Forelimb muscle (tissue), 1 donor: ENCODE measurements around the gene PEF1. TPM values are rescaled to one million over a fixed set of nuclear protein-coding genes. Genes with fewer than 3 reads are reported as not detected.
"Not testable (repeated sequence)": the region's sequence is repeated elsewhere in the genome, so short reads cannot be mapped to it uniquely, and the experiment has no call there.

Experiments
- DNase-seq: peaks from one replicate; pipeline ENCODE4 v3.0.0-alpha.2; 2013; ENCODE audit warnings: low read depth
- polyA plus RNA-seq: library from polyadenylated mRNA; unstranded; fragments of 120-200 nt; gene quantifications from one replicate; pipeline ENCODE4 v1.2.1, GENCODE V29; 2013; ENCODE audit not compliant: insufficient read length

PEF1 gene
- polyA plus RNA-seq, 1 donor, result 37.2 TPM

DNA sequence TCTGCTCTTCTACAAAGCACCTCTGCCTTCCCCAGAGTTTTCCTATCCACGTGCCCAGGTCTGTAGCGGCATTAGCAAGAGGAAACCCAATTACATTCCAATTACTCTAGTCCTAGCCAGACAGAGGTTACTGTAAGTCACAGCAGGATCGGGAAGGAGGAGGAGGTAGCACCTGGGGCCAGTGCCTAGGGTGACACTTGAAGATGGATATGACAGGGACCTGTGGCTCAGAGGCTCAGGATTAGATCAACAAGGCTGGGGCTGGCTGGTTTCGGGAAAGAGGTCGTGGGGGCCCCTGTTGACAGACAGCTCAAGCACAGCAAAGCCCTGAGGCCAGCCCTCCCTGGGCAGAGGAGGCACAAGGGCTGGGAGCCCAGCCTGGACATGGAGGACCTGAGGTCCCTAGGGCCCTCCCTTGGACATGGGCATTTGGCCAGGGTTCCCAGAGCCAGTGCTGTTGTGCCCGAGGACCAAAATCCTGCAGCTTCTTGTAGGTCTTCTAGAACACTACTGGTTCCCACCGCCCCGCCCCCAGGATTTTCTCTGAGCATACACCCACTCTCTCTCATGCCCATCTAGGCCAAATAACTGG, 30.2 kb downstream of the PEF1 start:
- DNase-seq, result no peak

DNA sequence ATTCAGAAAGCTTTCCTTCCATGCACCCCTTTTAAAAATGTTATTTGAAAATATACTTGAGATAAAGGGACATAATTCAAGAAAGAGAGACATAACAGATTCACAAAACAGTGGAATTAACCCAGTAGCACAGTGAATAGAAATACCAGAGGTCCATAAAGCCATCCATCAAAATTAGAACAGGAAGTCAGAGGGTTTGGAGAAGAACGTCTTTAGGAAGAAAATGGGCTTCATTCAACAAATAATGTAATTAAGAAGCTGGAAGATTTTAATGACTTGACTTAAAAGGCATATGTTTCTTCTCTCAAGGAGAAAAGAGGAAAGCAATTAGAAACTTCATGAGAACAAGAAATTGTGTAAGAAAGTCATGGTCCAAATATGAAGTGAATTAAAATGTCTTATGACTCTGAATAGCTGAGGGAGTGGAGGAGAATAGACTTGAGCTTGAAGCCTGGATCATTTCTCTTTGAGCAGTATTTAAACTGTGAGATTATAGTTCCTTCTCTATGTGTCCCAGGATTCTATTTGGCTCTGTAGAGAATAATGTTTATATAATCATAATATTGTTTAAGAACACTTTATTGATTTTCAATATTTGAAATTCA, 35.1 kb downstream of the PEF1 start:
- no peak for DNase-seq

DNA sequence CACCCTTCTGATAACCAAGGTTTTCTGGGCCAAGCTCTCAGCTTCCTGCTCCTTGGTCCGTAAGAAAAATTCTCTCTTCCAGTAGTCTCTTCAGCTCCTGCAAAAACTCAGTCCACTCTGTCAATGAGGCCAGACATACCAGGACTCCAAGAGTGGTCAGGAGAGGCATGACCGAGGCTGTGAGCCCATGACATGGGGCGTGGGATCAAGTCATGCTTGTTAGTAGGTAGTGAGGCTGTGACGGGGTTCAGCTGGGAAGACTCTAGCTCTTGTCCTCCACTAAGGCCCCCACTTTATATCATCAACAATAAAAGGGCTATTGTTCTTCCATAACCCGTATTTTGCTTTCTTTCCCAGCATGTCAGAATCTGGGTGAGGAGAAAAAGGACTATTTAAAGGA, 37.3 kb downstream of the PEF1 start:
- no peak for DNase-seq

DNA sequence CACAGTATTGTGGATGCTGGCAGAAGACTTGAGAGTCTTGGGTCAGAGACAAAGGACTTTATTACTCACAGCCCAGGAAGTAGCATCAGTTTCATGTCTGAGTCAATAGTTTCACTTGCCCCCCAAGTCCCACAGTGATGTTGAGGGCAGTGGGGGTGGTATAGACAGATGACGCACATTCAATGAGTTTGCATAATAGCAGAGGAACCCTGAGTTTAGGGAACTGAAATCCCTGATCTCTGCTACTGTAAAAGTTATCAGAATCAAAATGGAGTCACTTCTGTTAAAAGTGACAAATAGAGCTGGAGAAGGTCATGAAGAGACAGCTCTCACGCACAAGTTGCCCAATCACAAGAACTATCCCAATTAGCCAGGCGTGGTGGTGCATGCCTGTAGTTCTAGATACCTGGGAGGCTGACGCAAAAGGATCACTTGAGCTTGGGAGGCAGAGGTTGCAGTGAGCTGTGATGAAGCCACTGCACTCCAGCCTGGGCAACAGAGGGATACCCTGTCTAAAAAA, 38.7 kb downstream of the PEF1 start:
- no peak for DNase-seq

DNA sequence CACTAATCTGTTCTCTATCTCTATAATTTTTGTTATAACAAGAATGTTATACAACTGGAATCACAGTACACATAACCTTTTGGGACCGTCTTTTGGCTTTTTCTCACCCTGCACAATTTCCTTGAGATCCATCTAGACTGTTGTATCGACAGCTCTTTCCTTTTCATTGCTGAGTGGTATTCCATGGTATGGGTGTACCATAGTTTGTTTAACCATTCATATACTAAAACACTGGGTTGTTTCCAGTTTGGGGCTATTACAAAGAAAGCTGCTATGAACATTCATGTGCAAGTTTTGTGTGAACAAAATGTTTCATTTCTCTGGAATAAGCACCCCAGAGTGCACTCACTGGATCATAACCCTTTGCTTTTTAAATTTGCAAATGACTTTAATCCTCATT, 42.6 kb downstream of the PEF1 start:
- no peak for DNase-seq

DNA sequence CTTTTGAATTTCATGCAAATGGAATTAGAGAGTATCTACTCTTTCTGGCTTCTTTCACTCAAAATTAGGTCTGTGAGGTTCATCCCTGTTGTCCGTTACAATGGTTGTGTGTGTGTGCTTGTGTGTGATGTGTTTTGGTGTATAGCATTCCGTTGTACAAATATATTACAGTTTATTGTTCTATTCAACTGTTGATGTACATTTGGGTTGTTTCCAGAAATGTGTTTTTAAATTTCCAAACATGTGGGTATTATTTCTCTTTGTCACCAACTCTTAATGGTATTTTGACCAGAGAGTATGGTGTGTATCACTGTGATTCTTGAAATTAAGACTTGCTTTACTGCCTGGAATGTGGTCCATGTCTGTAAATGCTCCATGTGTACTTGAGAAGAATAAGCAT, 44.0 kb downstream of the PEF1 start:
- DNase-seq, result no peak

DNA sequence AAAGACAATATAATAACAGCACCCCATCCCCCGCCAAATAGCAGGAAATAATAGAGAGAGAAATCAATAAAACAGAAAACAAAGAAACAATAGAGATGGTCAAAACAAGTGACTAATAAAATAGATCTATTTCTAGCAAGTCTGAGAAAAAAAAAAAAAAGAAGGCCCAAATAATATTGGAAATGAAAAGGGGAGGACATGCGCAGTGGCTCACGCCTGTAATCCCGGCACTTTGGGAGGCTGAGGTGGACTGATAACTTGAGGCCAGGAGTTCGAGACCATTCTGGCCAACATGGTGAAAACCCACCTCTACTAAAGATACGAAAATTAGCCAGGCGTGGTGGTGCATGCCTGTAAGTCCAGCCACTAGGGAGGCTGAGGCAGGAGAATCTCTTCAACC, 45.7 kb downstream of the PEF1 start:
- DNase-seq, result no peak

DNA sequence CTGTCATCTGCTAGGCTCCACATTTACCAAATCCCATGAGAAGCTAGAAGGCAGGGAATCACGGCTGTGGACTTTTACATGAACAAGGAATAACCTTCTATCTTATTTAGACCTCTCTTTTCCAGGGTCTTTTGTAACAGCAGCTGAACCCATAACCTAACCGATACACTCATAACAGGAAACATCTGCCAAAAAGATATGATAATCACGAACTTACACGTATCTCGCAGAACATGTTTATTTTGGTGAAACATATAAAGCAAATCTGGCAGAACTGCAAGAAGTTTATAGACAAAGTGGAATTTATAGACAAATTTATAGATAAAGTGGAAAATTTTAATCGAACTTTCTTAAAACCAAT, 48.0 kb downstream of the PEF1 start:
- DNase-seq, result no peak

DNA sequence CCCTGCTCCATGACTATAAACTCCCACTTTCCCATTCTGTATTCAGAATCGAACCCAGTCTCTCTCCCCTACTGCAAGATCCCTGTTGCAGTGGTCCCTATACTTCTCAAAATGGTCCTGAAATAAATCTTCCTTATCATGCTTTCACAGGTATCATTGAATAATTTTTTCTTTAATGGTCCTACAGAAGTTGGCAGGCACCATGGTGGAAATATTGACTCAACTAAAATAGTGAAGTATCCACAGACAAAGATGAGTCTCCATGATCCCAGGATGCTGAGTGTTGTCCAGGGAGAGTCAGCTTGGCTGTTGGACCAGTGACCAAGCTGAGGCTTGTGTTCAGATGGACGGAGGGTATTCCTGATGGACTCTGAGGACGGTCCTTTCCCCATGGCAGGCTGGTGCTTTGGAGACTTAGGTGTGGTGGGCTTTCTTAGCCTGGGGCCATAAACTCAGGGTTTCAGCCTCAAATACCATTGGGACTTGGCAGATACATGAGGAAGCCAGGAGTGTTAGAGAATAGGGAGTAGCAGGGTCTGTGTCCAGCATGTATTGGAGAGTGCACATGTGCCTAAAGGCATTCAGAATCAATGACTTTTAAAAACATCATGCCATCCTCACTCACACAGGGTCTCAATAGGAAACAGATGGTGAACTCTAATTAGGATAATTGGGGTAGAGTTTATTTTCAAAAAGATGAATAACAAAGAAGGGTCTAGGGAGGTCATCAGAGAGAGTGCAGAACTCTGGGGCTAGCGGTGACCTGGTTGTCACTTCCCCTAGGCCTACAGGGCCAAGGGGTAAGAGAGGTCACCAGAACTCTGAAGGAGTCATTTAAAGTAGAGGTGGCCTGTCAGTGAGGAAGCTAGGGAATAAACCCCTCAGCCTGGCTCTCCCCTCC, 48.6 kb downstream of the PEF1 start:
- no peak for DNase-seq

DNA sequence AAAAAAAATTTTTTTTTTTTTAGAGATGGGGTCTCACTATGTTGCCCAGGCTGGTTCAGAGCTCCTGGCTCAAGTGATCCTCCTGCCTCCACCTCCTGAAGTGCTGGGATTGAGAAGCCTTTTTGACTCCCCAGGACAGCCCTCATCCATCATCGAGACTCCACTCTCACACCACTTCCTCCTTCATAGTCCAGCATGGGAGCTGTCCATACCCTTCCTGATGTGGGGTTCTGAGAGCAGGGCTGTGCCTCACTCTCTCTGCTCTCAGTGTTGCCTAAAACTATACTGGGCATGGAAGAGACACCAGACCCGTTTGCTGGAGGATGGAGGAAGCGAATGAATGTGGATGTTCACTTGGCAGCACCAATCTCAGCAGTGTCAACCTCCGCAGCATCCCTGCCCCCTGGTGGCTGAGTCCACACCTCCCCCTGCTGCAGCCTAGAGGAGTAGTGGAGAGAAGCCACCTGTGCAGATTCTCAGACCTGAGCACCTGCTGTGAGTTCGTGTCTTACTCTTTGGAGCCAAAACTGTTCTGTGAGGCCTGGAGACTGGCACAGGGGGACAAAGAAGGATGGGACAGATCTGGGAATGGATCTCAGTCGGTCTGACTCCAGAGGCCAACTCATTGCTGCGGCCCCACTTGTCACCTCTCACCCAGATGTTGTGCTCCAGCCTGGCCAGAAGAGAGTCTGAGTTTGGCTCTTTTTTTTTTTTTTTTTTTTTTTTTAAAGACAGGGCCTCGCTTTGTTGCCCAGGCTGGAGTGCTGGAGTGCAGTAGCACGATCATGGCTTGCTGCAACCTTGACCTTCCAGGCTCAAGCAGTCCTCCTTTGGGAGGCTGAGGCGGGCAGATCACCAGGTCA, 50.7 kb downstream of the PEF1 start:
- DNase-seq, result no peak

DNA sequence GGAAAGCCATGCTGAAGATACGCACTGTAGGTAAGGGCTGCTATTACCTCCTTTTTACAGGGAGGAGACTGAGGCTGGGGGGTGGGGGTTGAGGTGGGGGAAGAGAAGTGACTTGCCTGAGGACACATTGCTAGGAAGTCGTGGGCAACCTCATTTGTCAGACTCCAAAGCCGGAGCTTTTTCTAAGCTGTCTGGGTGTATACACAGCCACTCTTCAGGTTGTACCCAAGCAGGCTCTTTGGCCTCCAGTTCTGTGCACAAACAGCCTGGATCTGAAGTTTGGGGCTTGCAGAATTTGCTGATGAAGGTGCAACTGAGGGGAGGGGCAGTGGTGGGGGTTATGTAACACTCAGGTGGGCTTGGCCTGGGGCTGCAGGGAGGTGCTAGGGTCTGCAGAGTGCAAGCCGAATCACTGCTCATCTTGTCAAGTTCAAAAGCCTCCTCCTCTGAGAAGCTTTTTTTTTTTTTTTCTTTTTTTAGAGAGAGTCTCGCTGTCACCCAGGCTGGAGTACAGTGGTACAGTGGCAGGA, 51.5 kb downstream of the PEF1 start:
- no peak for DNase-seq

DNA sequence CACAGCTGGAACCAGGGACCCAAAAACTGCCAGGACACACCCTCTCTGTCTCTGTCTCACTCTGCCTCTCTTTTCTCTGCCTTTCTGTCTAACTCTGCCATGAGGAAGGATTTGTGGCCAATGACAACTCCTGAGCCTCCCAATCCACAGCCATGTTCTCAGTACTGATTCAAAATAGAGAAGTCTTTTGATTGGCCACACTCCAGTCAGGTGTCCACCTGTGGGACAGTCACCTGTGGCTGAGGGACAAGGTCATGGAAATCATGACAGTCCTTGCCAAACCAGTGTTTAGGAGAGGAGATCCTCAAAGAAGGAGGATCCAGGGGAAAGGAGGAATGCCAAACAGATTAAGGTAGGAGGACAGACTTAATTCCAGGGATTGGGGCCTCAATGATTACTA, 52.5 kb downstream of the PEF1 start:
- no peak for DNase-seq

DNA sequence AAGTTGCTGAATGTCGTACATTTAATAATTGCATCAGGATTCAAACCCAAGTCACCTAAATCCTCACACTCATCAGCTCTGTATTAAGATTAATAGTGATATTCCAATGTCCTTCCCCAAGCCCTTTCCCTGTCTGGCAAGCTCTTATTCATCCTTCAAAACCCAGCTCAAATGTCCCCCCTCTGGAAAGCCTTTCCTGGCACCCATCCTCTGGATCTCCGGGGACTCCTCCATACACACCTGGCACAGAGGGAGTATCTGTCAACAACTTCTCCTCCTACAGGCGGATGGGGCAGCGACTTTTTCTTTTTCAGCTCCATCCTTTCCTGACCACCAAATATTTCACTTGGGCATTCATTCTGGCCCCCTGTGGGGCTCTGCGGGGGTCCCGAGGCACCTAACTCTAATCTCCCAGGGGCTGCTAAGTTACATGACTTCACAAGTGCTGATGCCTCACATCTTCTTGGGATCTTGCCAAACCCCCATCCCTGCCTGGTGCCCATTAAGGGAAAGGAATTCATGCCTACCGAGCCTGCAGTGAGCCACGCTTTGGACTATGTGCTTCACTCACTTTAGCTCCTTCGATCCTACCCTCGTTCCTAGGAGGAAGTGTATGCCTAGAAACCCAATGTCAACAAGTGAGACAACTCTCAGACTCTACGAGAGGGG, 53.1 kb downstream of the PEF1 start:
- DNase-seq, result no peak

DNA sequence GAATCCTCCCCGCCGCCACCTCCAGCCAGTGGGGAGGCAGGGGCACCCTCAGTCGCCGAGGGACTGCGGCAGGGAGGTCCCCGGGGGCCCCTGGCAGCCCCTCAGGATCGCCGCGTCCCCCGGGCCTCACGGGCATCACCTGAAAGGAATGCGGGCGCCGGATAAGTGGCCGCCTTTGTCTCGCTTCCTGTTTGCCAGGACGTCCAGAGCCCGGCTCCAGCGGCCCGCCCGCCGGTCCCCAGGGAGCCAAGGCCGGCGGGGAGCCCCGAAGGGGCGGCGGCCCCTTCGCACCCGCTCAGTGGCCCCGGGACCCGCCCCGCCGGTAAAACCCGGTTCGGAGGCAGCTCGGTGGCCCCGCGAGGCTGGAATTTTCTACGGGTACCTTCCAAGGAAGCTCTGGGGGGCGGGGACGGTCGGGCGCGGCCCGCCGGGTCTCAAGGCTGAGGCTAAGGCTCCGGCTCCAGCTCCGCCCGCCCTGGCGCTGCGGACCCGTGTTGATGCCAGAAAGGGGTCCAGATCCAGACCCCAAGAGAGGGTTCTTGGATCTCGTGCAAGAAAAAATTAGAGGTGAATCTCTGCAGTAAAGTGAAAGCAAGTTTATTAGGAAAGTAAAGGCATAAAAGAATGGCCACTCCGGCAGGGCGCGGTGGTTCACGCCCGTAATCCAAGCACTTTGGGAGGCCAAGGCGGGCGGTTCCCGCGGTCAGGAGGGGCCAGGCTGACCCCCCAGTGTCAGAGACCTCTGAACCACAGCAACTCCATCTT, 55.7 kb downstream of the PEF1 start:
- no peak for DNase-seq

DNA sequence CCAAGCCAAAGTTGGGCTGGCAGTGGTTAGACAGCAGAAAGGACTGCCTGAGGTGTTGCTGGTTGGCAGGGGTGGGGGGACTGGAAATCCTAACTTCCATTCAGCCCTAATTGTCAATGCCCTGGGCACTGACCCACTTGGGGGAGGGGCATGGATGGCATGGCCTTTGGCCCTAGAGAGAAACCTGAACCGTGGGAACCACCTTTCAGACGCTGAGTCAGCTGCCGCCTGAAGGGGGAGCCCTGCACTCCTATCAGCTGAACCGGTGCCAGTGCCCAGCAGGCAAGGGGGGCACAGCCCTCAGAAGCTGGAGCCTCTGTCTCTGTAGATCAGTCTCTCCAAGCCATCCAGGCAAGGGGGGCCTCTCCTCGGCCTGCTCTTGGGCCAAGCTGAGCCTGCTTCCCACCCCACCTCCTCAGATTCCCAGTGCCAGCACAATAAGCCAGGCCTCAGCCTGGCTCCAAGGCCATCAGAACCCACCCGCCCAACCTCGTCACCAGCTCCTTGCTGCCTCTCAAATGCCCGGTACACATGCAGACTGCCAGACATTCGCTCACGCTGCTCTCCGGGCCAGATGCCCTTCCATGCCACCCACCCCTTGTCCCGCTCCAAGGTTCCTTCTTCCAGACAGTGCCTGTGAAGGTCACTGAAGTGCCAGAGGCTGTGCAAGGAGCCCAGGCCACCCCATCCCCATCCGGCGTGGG, 56.8 kb downstream of the PEF1 start:
- no peak for DNase-seq

DNA sequence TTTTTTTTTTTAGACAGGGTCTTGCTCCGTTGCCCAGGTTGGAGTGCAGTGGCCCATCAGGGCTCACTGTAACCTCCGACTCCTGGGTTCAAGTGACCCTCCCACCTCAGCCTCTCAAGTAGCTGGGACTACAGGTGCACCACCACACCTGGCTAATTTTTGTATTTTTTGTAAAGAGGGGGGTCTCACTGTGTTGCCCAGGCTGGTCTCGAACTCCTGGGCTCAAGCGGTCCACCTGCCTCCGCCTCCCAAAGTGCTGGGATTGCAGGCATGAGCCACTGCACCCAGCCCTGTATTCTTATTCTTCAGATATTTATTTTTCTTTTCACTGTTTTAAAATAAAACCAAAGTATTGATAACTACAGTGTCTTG, 57.4 kb downstream of the PEF1 start:
- DNase-seq, result not testable (repeated sequence)

DNA sequence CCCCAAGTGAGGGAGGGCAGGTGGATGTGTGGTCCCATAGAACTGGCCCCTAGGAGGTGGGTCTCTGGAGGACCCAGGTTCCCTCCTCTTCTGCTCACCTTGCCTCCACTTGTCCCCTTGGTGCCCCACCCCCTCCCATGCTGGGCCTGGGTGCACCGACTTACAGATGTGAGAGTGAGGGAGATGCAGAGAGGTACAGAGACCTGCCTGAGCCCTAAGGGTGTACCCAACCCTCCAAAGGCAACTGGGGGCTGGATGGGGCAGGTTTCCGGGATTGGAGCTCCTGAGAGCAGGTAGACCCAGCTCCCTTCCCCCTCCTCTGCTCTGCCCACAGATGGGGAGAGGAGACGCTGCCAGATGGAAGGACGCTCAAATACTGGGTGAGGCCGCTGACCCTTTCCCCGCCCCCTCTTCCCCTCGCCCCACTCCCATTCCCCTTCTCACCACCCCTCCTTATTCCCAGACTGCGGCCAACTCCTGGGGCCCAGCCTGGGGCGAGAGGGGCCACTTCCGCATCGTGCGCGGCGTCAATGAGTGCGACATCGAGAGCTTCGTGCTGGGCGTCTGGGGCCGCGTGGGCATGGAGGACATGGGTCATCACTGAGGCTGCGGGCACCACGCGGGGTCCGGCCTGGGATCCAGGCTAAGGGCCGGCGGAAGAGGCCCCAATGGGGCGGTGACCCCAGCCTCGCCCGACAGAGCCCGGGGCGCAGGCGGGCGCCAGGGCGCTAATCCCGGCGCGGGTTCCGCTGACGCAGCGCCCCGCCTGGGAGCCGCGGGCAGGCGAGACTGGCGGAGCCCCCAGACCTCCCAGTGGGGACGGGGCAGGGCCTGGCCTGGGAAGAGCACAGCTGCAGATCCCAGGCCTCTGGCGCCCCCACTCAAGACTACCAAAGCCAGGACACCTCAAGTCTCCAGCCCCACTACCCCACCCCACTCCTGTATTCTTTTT, 58.0 kb downstream of the PEF1 start:
- no peak for DNase-seq

DNA sequence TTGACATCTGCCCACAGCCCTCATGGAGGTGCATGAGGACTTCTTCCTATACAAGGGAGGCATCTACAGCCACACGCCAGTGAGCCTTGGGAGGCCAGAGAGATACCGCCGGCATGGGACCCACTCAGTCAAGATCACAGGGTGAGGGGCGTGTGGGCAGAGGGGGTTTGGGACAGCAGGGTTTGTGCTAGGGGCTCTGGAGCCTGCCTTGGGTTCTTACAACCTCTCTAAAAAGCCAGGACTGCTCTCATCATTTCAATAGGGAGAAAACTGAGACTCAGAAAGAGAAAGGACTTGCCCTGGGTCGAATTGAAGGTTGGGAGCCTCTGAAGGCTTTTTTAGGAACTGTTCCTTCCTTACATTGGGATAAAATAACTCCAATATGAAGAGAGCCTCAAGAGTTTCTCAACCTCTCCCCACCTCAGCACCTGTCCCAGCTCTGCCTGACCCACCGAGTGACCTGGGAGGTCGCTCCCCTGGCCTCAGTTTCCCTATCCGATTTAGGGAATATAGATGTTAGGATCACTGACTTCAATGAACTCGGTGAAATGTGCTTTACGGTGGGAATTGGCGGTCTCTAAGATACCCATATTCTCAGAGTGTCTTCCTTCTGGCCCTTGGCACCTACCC, 58.8 kb downstream of the PEF1 start:
- DNase-seq, result no peak
